Measurements from ENCODE around the gene PTPRM.

GRCh38 chr18:8121942-8122480 is 554.9 kb downstream of the PTPRM start:
- TF ChIP-seq CTCF (tag by site-specific recombination; IDR thresholded peaks at IDR 0.05) (no peak), ZNF248 (tag by site-specific recombination; IDR thresholded peaks at IDR 0.05) (no peak), HOXA7 (CRISPR knock-in tag; IDR thresholded peaks at IDR 0.05; ENCODE audit: borderline replicate concordance) (no peak), ZNF660 (tag by site-specific recombination; IDR thresholded peaks at IDR 0.05) (no peak), ZNF658 (tag by site-specific recombination; IDR thresholded peaks at IDR 0.05) (no peak), ZBTB26 (tag by site-specific recombination; optimal IDR thresholded peaks at IDR 0.05) (no peak), TSHZ1 (tag by site-specific recombination; IDR thresholded peaks at IDR 0.05; ENCODE audit: borderline replicate concordance) (no peak), SETDB1 (IDR thresholded peaks at IDR 0.05; ENCODE audit: insufficient read length, low read length) (no peak), ZSCAN5A (tag by site-specific recombination; IDR thresholded peaks at IDR 0.05) (no peak), OSR2 (tag by site-specific recombination; IDR thresholded peaks at IDR 0.05) (no peak), PATZ1 (tag by site-specific recombination; IDR thresholded peaks at IDR 0.05) (no peak), ZNF768 (tag by site-specific recombination; IDR thresholded peaks at IDR 0.05) (no peak), KLF1 (tag by site-specific recombination; IDR thresholded peaks at IDR 0.05) (no peak), OVOL3 (tag by site-specific recombination; IDR thresholded peaks at IDR 0.05) (no peak)

Measured in HEK293 (cell line).